HepG2 (cell line): Measurements from ENCODE around the gene ABCD1. TPM values are rescaled to one million over a fixed set of nuclear protein-coding genes. Genes with fewer than 3 reads are reported as not detected.

Experiments
- ATAC-seq: fragments of 200-7000 bp; cut with Tn5 transposase; 3 replicates; pipeline ENCODE4 v1.9.1; 2020; ENCODE audit warnings: mild to moderate bottlenecking, moderate library complexity
- BruUV-seq: library from RNA; stranded (reverse); fragments of 400-500 nt; replicated peaks from 2 replicates; lab custom pipeline; 2021; lab: Mats Ljungman, UMichigan
- CTCF ChIA-PET: fragments of 300-600 bp; formaldehyde crosslinking; extraction: SDS; loops from one replicate; lab custom pipeline; 2021; ENCODE audit warnings: low total read pairs, inconsistent platforms, low intra/inter-chr PET ratio; lab: Yijun Ruan, JAX
- POLR2A ChIA-PET: fragments of 350-600 bp; sonication (Branson Sonifier 250); formaldehyde crosslinking; loops from one replicate; lab custom pipeline; 2020; ENCODE audit warnings: antibody characterized with exemption, inconsistent platforms; lab: Yijun Ruan, JAX
- DNase-seq: peaks from one replicate; pipeline ENCODE4 v3.0.0-alpha.2; 2015; ENCODE audit warnings: low spot score
- FAIRE-seq: peaks from 3 replicates; lab custom pipeline; 2011; peaks lifted over from hg19 to GRCh38; lab: Jason Lieb, UNC
- H2AFZ ChIP-seq: one replicate; pipeline ENCODE4 v1.6.1; 2011; ENCODE audit warnings: low read length, inconsistent platforms
- H3K27ac ChIP-seq: fragments of 300-600 bp; 3 replicates; pipeline ENCODE4 v1.8.0; 2011; ENCODE audit warnings: mixed run types, mild to moderate bottlenecking, mixed read lengths, low read length, inconsistent platforms; ENCODE audit not compliant: insufficient read depth; ENCODE audit errors: extremely low read length
- H3K27me3 ChIP-seq, 2 experiments: fragments of 200-600 bp in 1 of 2; 2 replicates in 1 of 2; 3 replicates in 1 of 2; pipeline versions ENCODE4 v1.6.0 to v1.8.0; 2011; ENCODE audit warnings: low read length in 2 of 2, mild to moderate bottlenecking in 2 of 2, moderate library complexity in 2 of 2, inconsistent platforms in 1 of 2; ENCODE audit not compliant: insufficient read depth in 2 of 2, control insufficient read depth in 1 of 2
- H3K36me3 ChIP-seq, 2 experiments: fragments of 200-600 bp in 1 of 2; replicated peaks in 1 of 2; 2 replicates in 1 of 2; 3 replicates in 1 of 2; pipeline versions ENCODE4 v1.5.1 to v1.8.0; 2011; ENCODE audit warnings: low read length in 2 of 2, inconsistent platforms in 1 of 2; ENCODE audit not compliant: insufficient read depth in 2 of 2, control insufficient read depth in 1 of 2
- H3K4me1 ChIP-seq: 2 replicates; pipeline ENCODE4 v1.5.1; 2012; ENCODE audit warnings: low read length, inconsistent platforms; ENCODE audit not compliant: insufficient read depth
- H3K4me2 ChIP-seq: 2 replicates; pipeline ENCODE4 v1.6.0; 2011; ENCODE audit warnings: low read depth, low read length, inconsistent platforms
- H3K4me3 ChIP-seq, 3 experiments: fragments of 200-600 bp in 1 of 3; sonication (generic), shearing (Covaris generic) in 1 of 3; replicated peaks in 1 of 3; 2 replicates each; pipeline ENCODE4 v1.5.1; 2011 to 2016; ENCODE audit warnings: low read length in 3 of 3, inconsistent platforms in 2 of 3, low read depth in 2 of 3, mild to moderate bottlenecking in 2 of 3, control low read depth in 1 of 3, mixed read lengths in 1 of 3; ENCODE audit not compliant: insufficient read depth in 1 of 3
- H3K79me2 ChIP-seq: one replicate; pipeline ENCODE4 v1.6.1; 2011; ENCODE audit warnings: low read length, inconsistent platforms; ENCODE audit not compliant: insufficient read depth
- H3K9ac ChIP-seq: 2 replicates; pipeline ENCODE4 v1.6.0; 2011; ENCODE audit warnings: mild to moderate bottlenecking, low read depth, low read length, inconsistent platforms; ENCODE audit not compliant: insufficient read depth
- H3K9me3 ChIP-seq: 2 replicates; pipeline ENCODE4 v1.5.1; 2012; ENCODE audit warnings: mild to moderate bottlenecking, low read length
- H4K20me1 ChIP-seq: 2 replicates; pipeline ENCODE4 v1.6.0; 2011; ENCODE audit warnings: inconsistent platforms, mild to moderate bottlenecking, low read length, moderate library complexity; ENCODE audit not compliant: insufficient read depth
- HOXA3 ChIP-seq: sonication (generic); formaldehyde crosslinking; IDR thresholded peaks from 2 replicates; pipeline ENCODE4 v1.5.0; 2020; ENCODE audit warnings: missing genetic modification reagents
- PATZ1 ChIP-seq: sonication (generic); formaldehyde crosslinking; IDR thresholded peaks from 2 replicates; pipeline ENCODE4 v1.4.0; 2020; ENCODE audit warnings: missing genetic modification reagents
- PLRG1 ChIP-seq: fragments of 450-650 bp; conservative IDR thresholded peaks from 2 replicates; pipeline ENCODE4 v1.6.1; 2016
- PRMT3 ChIP-seq: sonication (generic); formaldehyde crosslinking; IDR thresholded peaks from 2 replicates; pipeline ENCODE4 v1.8.1; 2022; ENCODE audit warnings: low read depth, mild to moderate bottlenecking, moderate library complexity, missing genetic modification reagents, borderline replicate concordance
- RBFOX2 ChIP-seq: fragments of 200-400 bp; formaldehyde crosslinking; IDR thresholded peaks from 2 replicates; pipeline ENCODE4 v1.6.1; 2017; ENCODE audit warnings: low read depth, mild to moderate bottlenecking, low read length
- ZNF281 ChIP-seq: sonication (generic); formaldehyde crosslinking; IDR thresholded peaks from 2 replicates; pipeline ENCODE4 v1.4.0; 2020; ENCODE audit warnings: missing genetic modification reagents, borderline replicate concordance
- WGBS: methylation state at CpG from one replicate; pipeline ENCODE4 v1.1.6; 2017; ENCODE audit warnings: low lambda C conversion rate; 5-methylcytosine and 5-hydroxymethylcytosine counted together
- in situ Hi-C: cut with HindIII; loops from 2 replicates; pipeline ENCODE4 v1.10.0; 2017; ENCODE audit warnings: low pct_unique_long_range_greater_than_20kb; ENCODE audit not compliant: extremely low pct_ligation_motif_present
- intact Hi-C: fragments of 100-400 bp; cut with micrococcal nuclease; formaldehyde crosslinking; loops from one replicate; pipeline ENCODE4 v1.10.0; 2022; ENCODE audit not compliant: unreplicated experiment
- polyA plus RNA-seq, 8 experiments: library from polyadenylated mRNA; depleted of rRNA in 3 of 8; stranded (reverse) in 7 of 8; unstranded in 1 of 8; fragments of >200 nt; fragmentation: Illumina TruSeq in 4 of 8; extraction: Trizol in 4 of 8; gene quantifications; 2 replicates each; pipeline versions ENCODE4 v1.2.1 to v1.2.3, GENCODE V29; 2011 to 2016; ENCODE audit warnings: low read depth in 4 of 8, missing spikeins in 1 of 8, mixed read lengths in 1 of 8; ENCODE audit not compliant: insufficient read depth in 1 of 8
- total RNA-seq, 5 experiments: library from RNA; depleted of rRNA; stranded (reverse); fragments of >200 nt; fragmentation: Illumina TruSeq; extraction: Trizol; gene quantifications; 2 replicates each; pipeline ENCODE4 v1.2.3, GENCODE V29; 2016; ENCODE audit warnings: low read depth in 1 of 5
- TF ChIP-seq, protein P1 (sequence below), 2 experiments: IDR thresholded peaks; 2 replicates each; pipeline ENCODE4 v1.6.1; 2011 to 2012; ENCODE audit warnings: low read length in 2 of 2, borderline replicate concordance in 1 of 2, low read depth in 1 of 2, mild to moderate bottlenecking in 1 of 2, moderate library complexity in 1 of 2

ABCD1 gene
- total and polyA plus RNA-seq, 2 of the 13 experiments (the other 11 are each of a cell fraction or from before 2014, with no cell fraction given): 11.4 to 15.9 TPM

DNA sequence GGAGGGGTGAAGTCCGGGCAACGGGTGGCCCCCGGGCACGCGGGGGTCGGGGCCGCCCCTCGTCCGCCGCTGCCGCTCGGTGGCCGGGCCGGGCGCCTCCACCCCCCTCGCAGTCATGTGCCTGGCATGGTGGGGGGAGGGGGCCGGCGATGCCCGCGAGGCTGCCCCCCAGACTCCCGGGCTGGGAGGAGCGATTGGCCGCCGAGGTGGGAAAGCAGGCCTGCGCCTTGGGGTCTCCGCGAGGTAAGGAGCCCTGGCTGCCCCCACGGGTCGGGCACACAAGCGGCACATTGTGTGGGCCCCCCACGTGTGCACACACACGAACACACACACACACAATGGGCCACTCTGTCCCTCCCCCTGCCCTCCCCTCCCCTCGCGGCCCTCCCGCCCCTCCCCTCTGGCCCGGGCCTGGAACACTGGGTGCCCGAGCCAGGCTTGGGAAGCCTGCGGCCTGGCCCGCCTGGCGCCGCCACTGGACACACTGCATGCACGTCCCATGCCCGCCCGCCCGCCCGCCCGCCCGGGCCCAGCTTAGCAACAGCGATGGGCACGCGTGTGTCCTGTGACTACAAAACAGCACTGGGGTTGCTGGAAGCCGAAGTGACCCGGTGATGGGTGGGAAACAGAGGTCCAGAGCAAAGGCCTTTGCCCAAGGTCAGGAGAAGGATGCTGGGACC is 35.6 kb upstream of the ABCD1 start:
- Histone ChIP-seq H3K4me2 (peak overlapping the region; percentile 75), H3K4me3 (peak overlapping the region; percentile 37 to 74 (median 68); a peak in 5 of 6 replicates), H3K4me1 (peaks cover 27% of the 10 kb centered on the region), H3K36me3 (peaks cover 0 to 3% of the 10 kb centered on the region in 2 experiments; a peak in 2 of 5 replicates), H3K79me2 (peaks cover 20% of the 10 kb centered on the region), H2AFZ (no peak overlapping the region), H3K27ac (no peak overlapping the region), H4K20me1 (peaks cover 22% of the 10 kb centered on the region), H3K27me3 (no peaks in the 10 kb centered on the region), H3K9ac (peak overlapping the region; percentile 64), H3K9me3 (no peaks in the 10 kb centered on the region)
- TF ChIP-seq, protein P1, sequence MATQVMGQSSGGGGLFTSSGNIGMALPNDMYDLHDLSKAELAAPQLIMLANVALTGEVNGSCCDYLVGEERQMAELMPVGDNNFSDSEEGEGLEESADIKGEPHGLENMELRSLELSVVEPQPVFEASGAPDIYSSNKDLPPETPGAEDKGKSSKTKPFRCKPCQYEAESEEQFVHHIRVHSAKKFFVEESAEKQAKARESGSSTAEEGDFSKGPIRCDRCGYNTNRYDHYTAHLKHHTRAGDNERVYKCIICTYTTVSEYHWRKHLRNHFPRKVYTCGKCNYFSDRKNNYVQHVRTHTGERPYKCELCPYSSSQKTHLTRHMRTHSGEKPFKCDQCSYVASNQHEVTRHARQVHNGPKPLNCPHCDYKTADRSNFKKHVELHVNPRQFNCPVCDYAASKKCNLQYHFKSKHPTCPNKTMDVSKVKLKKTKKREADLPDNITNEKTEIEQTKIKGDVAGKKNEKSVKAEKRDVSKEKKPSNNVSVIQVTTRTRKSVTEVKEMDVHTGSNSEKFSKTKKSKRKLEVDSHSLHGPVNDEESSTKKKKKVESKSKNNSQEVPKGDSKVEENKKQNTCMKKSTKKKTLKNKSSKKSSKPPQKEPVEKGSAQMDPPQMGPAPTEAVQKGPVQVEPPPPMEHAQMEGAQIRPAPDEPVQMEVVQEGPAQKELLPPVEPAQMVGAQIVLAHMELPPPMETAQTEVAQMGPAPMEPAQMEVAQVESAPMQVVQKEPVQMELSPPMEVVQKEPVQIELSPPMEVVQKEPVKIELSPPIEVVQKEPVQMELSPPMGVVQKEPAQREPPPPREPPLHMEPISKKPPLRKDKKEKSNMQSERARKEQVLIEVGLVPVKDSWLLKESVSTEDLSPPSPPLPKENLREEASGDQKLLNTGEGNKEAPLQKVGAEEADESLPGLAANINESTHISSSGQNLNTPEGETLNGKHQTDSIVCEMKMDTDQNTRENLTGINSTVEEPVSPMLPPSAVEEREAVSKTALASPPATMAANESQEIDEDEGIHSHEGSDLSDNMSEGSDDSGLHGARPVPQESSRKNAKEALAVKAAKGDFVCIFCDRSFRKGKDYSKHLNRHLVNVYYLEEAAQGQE (IDR thresholded peaks at IDR 0.05; ENCODE audit: borderline replicate concordance in 1 of 2, low read depth in 1 of 2, low read length in 2 of 2): no peak
- peak; percentile 19; the same call in 1 of the 2 replicates for TF ChIP-seq ZNF281 (CRISPR knock-in tag)
- TF ChIP-seq PLRG1: no peak
- 0 out of 2 replicates have a peak, but pooled peaks have one; percentile 14 for TF ChIP-seq HOXA3 (CRISPR knock-in tag)
- no peak for TF ChIP-seq PRMT3 (CRISPR knock-in tag)
- peak; percentile 57 for TF ChIP-seq PATZ1 (CRISPR knock-in tag)
- TF ChIP-seq RBFOX2: peak; percentile 11
- CTCF ChIA-PET: no interaction called here
- no TSS peak for BruUV-seq
- WGBS: no CpG with 5 or more reads among the region's 53 CpGs
- POLR2A ChIA-PET: no interaction called here
- FAIRE-seq (no peak), DNase-seq (no peak), ATAC-seq (peak; percentile 8; the same call in 2 of the 3 replicates)
- intact Hi-C loops: no loop called here
- in situ Hi-C loops: no loop called here
